ENCODE measurements around the gene CHRNA9.

DNA sequence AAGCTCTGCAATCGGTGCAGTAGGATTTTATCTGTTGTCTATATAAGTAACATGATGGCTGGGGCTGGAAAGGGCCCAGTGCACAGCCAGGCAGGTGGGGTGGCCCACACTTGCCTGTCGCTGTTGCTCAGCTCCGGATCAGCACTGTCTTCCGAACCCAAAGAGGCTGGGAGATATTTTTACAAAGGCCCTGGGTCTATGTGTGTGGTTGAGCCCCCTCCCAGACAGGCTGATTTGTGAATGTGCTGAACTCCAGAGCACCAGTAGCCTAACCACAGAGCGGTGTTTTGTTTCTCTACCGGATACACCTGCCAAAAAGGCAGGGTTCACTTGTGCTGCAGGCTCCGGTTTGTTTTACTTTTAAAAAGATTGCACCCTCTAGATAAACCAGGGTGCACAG is 33.5 kb upstream of the CHRNA9 start:
- TF ChIP-seq ZBTB7A (IDR thresholded peaks at IDR 0.05; ENCODE audit: low read depth) (no peak), EP300 (IDR thresholded peaks at IDR 0.05; ENCODE audit: borderline replicate concordance) (no peak), RAD21 (IDR thresholded peaks at IDR 0.05; ENCODE audit: low read depth) (no peak), TCF12 (IDR thresholded peaks at IDR 0.05; ENCODE audit: low read depth) (no peak), YY1 (IDR thresholded peaks at IDR 0.05; ENCODE audit: low read depth) (no peak), CREB1 (IDR thresholded peaks at IDR 0.05; ENCODE audit: low read depth) (no peak), CEBPB (IDR thresholded peaks at IDR 0.05) (no peak), FOXM1 (IDR thresholded peaks at IDR 0.05; ENCODE audit: borderline replicate concordance, low read depth) (no peak), EGR1 (IDR thresholded peaks at IDR 0.05) (no peak)
- TF ChIP-seq, protein P1, sequence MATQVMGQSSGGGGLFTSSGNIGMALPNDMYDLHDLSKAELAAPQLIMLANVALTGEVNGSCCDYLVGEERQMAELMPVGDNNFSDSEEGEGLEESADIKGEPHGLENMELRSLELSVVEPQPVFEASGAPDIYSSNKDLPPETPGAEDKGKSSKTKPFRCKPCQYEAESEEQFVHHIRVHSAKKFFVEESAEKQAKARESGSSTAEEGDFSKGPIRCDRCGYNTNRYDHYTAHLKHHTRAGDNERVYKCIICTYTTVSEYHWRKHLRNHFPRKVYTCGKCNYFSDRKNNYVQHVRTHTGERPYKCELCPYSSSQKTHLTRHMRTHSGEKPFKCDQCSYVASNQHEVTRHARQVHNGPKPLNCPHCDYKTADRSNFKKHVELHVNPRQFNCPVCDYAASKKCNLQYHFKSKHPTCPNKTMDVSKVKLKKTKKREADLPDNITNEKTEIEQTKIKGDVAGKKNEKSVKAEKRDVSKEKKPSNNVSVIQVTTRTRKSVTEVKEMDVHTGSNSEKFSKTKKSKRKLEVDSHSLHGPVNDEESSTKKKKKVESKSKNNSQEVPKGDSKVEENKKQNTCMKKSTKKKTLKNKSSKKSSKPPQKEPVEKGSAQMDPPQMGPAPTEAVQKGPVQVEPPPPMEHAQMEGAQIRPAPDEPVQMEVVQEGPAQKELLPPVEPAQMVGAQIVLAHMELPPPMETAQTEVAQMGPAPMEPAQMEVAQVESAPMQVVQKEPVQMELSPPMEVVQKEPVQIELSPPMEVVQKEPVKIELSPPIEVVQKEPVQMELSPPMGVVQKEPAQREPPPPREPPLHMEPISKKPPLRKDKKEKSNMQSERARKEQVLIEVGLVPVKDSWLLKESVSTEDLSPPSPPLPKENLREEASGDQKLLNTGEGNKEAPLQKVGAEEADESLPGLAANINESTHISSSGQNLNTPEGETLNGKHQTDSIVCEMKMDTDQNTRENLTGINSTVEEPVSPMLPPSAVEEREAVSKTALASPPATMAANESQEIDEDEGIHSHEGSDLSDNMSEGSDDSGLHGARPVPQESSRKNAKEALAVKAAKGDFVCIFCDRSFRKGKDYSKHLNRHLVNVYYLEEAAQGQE (IDR thresholded peaks at IDR 0.05; ENCODE audit: low read depth), result no peak
- TF ChIP-seq, protein P2, sequence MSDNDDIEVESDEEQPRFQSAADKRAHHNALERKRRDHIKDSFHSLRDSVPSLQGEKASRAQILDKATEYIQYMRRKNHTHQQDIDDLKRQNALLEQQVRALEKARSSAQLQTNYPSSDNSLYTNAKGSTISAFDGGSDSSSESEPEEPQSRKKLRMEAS (IDR thresholded peaks at IDR 0.05), result no peak
- TF ChIP-seq, protein P3, sequence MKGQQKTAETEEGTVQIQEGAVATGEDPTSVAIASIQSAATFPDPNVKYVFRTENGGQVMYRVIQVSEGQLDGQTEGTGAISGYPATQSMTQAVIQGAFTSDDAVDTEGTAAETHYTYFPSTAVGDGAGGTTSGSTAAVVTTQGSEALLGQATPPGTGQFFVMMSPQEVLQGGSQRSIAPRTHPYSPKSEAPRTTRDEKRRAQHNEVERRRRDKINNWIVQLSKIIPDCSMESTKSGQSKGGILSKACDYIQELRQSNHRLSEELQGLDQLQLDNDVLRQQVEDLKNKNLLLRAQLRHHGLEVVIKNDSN (IDR thresholded peaks at IDR 0.05), result no peak

Measured in Ishikawa (cell line).